ENCODE data around the gene ZBTB3.
"Not testable (repeated sequence)": the region's sequence is repeated elsewhere in the genome, so short reads cannot be mapped to it uniquely, and the experiment has no call there.

The ZBTB3 gene

DNA sequence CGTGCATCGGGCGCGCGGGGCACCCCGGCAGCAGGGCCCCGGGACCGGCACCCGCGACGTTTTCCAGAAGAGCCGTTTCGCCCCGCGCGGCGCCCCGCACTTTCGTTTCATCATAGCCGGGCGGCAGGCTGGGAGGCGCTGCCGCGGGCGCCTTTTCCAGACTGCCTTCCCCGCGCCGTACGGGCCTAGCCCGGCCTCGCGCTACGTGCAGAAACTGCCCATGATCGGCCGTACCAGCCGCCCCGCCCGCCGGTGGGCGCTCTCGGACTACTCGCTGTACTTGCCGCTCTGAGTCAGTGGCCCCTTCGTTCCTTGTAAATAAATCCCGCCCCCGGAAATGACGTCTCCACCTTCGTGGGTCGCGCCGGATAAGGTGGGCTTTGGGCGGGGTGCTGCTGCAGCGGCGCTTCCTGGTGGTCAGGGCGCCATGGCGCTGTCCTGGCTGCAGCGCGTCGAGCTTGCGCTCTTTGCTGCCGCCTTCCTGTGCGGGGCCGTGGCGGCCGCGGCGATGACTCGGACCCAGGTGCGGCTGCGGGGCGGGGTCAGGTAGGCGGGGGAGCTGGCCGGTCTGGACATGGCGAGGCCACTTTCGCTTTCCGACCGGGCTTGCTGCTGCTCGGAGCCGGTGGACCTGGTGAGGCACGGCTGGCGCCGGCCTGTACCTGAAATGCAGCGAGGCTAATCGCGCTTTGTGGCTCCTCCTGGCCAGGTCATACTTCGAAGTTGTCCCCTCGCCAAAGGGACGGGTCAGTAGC lies 33.2 kb upstream of the ZBTB3 start, which contains the start of gene TMEM179B:
Gene TMEM179B (plus strand): TSS at position 398 of the 755 bp plus-strand sequence. CDS start 30 bp downstream, at position 428.
- FAIRE-seq (peak; percentile 93), DNase-seq (ENCODE audit: insufficient read length, low spot score) (peak; percentile 93)
- TF ChIP-seq SPI1 (IDR thresholded peaks at IDR 0.05; ENCODE audit: low read depth, low read length) = no peak
- TF ChIP-seq POU2F2 (IDR thresholded peaks at IDR 0.05; ENCODE audit: low read depth, low read length) = peak; percentile 89
- TF ChIP-seq PAX5 (IDR thresholded peaks at IDR 0.05; ENCODE audit: insufficient read depth, low read length, severe bottlenecking) = peak; percentile 47
- peak; percentile 90 for TF ChIP-seq TAF1 (IDR thresholded peaks at IDR 0.05; ENCODE audit: low read depth, low read length)
- TF ChIP-seq POLR2AphosphoS5 (IDR thresholded peaks at IDR 0.05; ENCODE audit: low read depth, low read length) = peak; percentile 98
- TF ChIP-seq POLR2A (IDR thresholded peaks at IDR 0.05; ENCODE audit: low read depth, low read length) = peak; percentile 97

DNA sequence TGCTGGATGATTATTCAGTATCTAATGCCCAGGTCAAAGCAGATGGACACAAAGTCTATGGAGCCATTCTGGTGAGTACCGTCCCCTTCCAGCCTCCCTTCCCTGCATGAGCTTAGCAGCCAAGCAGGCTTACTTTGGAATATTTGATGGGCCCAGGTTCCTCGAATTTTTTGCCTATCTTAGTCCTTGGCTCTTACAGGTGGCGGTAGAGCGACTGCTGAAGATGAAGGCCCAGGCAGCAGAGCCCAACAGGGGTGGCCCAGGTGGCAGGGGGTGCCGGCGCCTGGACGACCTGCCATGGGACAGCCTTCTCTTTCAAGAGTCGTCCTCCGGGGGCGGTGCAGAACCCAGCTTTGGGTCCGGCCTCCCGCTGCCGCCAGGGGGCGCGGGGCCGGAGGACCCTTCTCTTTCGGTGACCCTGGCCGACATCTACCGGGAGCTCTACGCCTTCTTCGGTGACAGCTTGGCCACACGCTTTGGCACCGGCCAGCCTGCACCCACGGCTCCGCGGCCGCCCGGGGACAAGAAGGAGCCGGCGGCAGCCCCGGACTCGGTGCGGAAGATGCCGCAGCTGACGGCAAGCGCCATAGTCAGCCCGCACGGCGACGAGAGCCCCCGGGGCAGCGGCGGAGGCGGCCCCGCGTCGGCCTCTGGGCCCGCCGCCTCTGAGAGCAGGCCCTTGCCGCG lies 32.5 kb upstream of the ZBTB3 start:
- TF ChIP-seq PAX5 (IDR thresholded peaks at IDR 0.05; ENCODE audit: insufficient read depth, low read length, severe bottlenecking) (no peak), TAF1 (IDR thresholded peaks at IDR 0.05; ENCODE audit: low read depth, low read length) (0 out of 2 replicates have a peak, but pooled peaks have one; percentile 16)
- peak; percentile 89 for DNase-seq (ENCODE audit: insufficient read length, low spot score)
- FAIRE-seq = peak; percentile 82

DNA sequence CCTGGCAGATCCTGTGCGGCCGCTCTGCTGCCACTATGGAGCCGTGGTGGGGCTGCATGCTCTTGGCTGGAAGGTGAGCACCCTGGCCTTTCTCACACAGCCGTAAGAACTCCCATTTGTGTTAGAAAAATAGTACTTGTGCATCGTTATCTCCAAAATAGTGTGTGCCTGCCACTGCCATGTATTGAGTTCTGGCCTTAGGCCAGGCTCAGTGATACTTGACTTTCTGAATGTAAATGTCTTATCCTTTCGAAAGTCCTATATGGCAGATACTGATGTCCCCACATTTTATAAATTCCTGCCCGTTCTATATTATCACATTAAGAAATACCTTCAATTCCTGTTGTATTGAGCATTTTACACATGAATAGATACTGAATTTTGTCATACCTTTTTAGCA lies 28.8 kb upstream of the ZBTB3 start:
- no peak for DNase-seq (ENCODE audit: insufficient read length, low spot score)
- TF ChIP-seq SPI1 (IDR thresholded peaks at IDR 0.05; ENCODE audit: low read depth, low read length) (no peak), POLR2A (IDR thresholded peaks at IDR 0.05; ENCODE audit: low read depth, low read length) (no peak), POU2F2 (IDR thresholded peaks at IDR 0.05; ENCODE audit: low read depth, low read length) (no peak), PAX5 (IDR thresholded peaks at IDR 0.05; ENCODE audit: insufficient read depth, low read length, severe bottlenecking) (no peak), POLR2AphosphoS5 (IDR thresholded peaks at IDR 0.05; ENCODE audit: low read depth, low read length) (no peak)

DNA sequence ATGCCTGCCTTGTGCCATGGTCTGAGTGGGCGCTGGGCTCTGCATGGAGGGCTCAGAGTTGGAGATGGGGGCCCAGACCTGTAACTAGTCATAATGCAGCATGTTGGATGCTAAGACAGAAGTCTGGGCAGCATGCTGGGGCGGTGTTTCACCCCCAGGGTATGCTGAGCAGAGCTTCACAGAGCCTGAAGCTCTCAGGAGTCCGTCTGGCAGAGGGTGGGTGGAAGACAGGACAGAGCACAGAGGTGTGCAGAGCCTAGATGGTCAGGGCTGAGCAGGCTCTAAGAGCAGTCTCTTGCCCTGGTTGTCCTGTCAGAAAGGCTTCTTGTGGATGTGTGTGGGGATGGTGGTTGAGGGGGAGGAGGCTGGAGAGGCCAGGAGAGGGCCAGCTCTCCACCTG lies 24.5 kb upstream of the ZBTB3 start:
- TF ChIP-seq POLR2AphosphoS5 (IDR thresholded peaks at IDR 0.05; ENCODE audit: low read depth, low read length) = no peak
- TF ChIP-seq PAX5 (IDR thresholded peaks at IDR 0.05; ENCODE audit: insufficient read depth, low read length, severe bottlenecking) = no peak
- TF ChIP-seq POU2F2 (IDR thresholded peaks at IDR 0.05; ENCODE audit: low read depth, low read length) = no peak
- no peak for TF ChIP-seq POLR2A (IDR thresholded peaks at IDR 0.05; ENCODE audit: low read depth, low read length)
- TF ChIP-seq SPI1 (IDR thresholded peaks at IDR 0.05; ENCODE audit: low read depth, low read length) = no peak
- TF ChIP-seq TAF1 (IDR thresholded peaks at IDR 0.05; ENCODE audit: low read depth, low read length) = no peak
- no peak for DNase-seq (ENCODE audit: insufficient read length, low spot score)
- no peak for FAIRE-seq

More for the DNA sequence above, 28.8 kb upstream of the ZBTB3 start:
- no peak for FAIRE-seq

DNA sequence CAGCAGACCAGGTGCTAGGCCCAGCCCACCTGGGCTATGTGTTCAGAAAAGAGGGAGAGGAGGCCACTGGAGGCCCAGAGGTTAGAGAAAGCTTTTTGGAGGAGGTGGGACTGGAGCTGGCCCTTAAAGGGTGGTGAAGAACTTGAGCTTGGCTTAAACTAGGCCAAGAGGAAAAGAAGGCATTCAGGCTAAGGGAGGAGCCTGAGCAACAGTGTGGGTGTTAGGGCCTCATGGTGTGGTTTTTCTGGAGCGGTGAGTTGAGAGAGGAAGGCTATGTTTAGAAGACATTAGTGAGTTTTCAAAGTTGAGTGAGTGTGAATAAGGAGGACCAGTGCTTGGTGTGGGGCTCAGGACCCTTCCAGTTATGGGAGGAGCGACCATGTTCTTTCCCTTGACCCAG lies 23.4 kb upstream of the ZBTB3 start:
- DNase-seq (ENCODE audit: insufficient read length, low spot score) = no peak
- FAIRE-seq = peak; percentile 47
- TF ChIP-seq POU2F2 (IDR thresholded peaks at IDR 0.05; ENCODE audit: low read depth, low read length) (peak; percentile 44; the same call in 1 of the 2 replicates), POLR2AphosphoS5 (IDR thresholded peaks at IDR 0.05; ENCODE audit: low read depth, low read length) (no peak)

DNA sequence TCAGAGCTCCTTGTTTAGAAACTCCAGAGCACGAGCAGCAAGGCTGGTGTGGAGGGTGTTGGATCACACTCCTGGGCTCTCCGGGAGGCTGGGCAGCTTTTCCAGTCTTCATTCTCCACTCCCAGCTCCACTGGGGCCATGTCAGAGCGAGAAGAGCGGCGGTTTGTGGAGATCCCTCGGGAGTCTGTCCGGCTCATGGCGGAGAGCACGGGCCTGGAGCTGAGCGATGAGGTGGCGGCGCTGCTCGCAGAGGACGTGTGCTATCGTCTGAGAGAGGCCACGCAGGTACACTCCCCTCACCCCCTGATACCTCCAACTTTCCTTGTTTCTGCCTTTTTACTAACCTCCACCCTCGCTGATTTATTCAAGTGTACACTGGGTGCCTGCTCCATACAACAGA lies 21.7 kb upstream of the ZBTB3 start:
- FAIRE-seq = no peak
- DNase-seq (ENCODE audit: insufficient read length, low spot score) = no peak

DNA sequence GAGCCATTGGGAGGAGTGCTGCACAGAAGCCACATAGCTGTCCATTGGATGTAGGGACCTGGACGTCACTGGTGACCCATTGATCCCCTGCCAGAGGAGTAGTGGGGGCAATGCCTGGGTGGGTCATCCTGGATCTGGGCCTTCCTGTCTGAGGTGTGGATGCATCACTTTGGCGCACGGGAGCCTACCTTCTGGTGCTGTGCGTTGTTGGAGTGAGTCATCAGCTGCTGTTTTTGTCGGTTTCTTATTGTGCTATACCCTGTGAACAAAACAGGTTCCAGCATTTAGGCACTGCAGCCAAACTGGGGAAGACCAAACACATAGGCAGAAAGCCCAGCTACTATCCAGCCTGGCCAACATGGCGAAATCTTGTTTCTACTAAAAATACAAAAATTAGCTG lies 20.4 kb upstream of the ZBTB3 start:
- FAIRE-seq = no peak
- TF ChIP-seq TAF1 (IDR thresholded peaks at IDR 0.05; ENCODE audit: low read depth, low read length) = no peak
- TF ChIP-seq POLR2A (IDR thresholded peaks at IDR 0.05; ENCODE audit: low read depth, low read length) = no peak
- no peak for TF ChIP-seq POLR2AphosphoS5 (IDR thresholded peaks at IDR 0.05; ENCODE audit: low read depth, low read length)
- no peak for TF ChIP-seq SPI1 (IDR thresholded peaks at IDR 0.05; ENCODE audit: low read depth, low read length)
- no peak for DNase-seq (ENCODE audit: insufficient read length, low spot score)

More for the DNA sequence above, 21.7 kb upstream of the ZBTB3 start:
- TF ChIP-seq POLR2A (IDR thresholded peaks at IDR 0.05; ENCODE audit: low read depth, low read length) (no peak), TAF1 (IDR thresholded peaks at IDR 0.05; ENCODE audit: low read depth, low read length) (no peak), SPI1 (IDR thresholded peaks at IDR 0.05; ENCODE audit: low read depth, low read length) (no peak), POU2F2 (IDR thresholded peaks at IDR 0.05; ENCODE audit: low read depth, low read length) (no peak), PAX5 (IDR thresholded peaks at IDR 0.05; ENCODE audit: insufficient read depth, low read length, severe bottlenecking) (no peak), POLR2AphosphoS5 (IDR thresholded peaks at IDR 0.05; ENCODE audit: low read depth, low read length) (no peak)

DNA sequence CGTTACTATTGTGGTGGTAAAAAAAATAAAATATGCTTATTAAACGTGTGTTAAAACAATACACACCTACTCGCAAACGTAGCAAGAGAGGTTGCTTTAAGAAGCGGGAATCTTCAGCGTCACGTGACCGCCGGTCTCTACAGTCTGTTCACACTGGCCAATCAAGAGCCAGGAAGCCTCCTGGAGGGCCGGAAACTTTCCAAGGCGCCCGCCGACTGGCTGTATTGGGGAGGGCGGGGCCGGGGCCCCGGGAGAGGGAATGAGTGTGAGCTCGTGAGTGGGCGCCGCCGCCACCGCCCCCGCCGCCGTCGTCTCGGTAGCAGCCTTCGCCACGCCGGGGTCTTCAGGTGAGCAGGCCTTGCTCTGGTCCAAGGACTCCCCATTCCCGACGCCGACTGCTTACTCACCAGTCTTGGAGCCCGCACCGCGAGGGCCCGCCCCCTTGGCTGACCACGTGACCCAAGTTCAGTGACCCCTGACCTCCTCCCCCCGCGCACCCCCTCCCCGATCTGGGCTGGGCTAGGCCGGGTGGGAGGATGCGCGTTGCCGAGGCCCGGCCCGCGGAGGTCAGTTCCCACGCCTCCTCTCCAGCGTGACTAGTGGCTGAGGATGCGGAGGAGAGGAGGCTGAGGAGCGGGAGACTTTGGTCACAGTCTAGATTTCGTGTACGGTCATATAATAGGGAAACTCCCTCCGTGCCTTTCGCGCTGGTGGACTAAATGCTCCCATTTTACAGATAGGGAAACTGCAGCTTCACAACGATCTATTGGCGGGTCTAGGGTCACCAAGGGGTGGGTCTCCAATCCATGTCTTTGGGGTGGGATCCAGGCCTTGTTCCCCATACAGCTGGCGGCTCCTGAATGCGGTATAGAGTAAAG lies 17.4 kb upstream of the ZBTB3 start, which contains the start of gene TAF6L:
Gene TAF6L (plus strand): TSS at position 253 of the 878 bp plus-strand sequence. CDS start 4,388 bp downstream, outside the sequence.
- TF ChIP-seq SPI1 (IDR thresholded peaks at IDR 0.05; ENCODE audit: low read depth, low read length) = no peak
- TF ChIP-seq TAF1 (IDR thresholded peaks at IDR 0.05; ENCODE audit: low read depth, low read length) = peak; percentile 43; the same call in 1 of the 2 replicates
- TF ChIP-seq PAX5 (IDR thresholded peaks at IDR 0.05; ENCODE audit: insufficient read depth, low read length, severe bottlenecking) = peak; percentile 84
- TF ChIP-seq POU2F2 (IDR thresholded peaks at IDR 0.05; ENCODE audit: low read depth, low read length) = 0 out of 2 replicates have a peak, but pooled peaks have one; percentile 40
- TF ChIP-seq POLR2AphosphoS5 (IDR thresholded peaks at IDR 0.05; ENCODE audit: low read depth, low read length) = peak; percentile 67; the same call in 1 of the 2 replicates
- TF ChIP-seq POLR2A (IDR thresholded peaks at IDR 0.05; ENCODE audit: low read depth, low read length) = peak; percentile 62; the same call in 1 of the 2 replicates
- DNase-seq (ENCODE audit: insufficient read length, low spot score) (peak; percentile 78), FAIRE-seq (peak; percentile 87)

DNA sequence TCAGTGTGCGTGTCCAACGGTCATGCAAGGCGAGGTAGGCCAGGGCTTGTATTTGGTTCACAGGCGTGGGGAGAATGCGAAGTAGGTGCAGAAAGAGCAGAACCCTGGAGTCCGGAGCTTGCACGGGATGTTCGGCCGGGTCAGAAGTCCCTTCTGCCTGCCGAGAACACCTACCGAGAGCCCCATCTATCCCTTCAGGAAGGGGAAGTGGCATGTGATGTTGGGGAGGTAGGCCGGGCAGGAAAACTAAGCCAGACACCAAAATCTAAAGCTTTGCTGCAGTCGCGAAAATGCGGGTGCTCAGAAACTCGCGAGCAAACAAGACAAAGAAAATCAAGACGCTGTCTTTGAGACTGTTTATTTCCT lies 16.8 kb upstream of the ZBTB3 start:
- peak; percentile 5 for FAIRE-seq
- DNase-seq (ENCODE audit: insufficient read length, low spot score) = no peak
- TF ChIP-seq PAX5 (IDR thresholded peaks at IDR 0.05; ENCODE audit: insufficient read depth, low read length, severe bottlenecking) = no peak
- TF ChIP-seq SPI1 (IDR thresholded peaks at IDR 0.05; ENCODE audit: low read depth, low read length) = 0 out of 2 replicates have a peak, but pooled peaks have one; percentile 10

DNA sequence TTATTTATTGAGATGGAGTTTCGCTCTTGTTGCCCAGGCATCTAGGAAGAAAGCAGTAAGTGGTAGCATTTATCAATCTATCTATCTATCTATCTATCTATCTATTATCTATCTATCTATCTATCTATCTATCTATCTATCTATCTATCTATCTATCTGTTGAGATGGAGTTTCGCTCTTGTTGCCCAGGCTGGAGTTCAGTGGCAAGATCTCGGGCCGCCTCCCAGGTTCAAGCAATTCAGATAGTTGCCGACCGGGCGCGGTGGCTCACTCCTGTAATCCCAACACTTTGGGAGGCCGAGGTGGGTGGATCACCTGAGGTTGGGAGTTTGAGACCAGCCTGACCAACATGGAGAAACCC lies 6.9 kb upstream of the ZBTB3 start:
- not testable (repeated sequence) for FAIRE-seq

More for the DNA sequence above, 6.9 kb upstream of the ZBTB3 start:
- DNase-seq (ENCODE audit: insufficient read length, low spot score) = not testable (repeated sequence)

Measured in GM12891 (cell line).